IMR-90 (cell line): ENCODE data around the gene KCNQ1. TPM values are rescaled to one million over a fixed set of nuclear protein-coding genes. Genes with fewer than 3 reads are reported as not detected.

Experiments
- ATAC-seq: fragments of 200-7000 bp; cut with Tn5 transposase; 2 replicates; pipeline ENCODE4 v1.9.1; 2020; ENCODE audit warnings: low read depth, mild to moderate bottlenecking, moderate library complexity
- BruUV-seq: library from RNA; stranded (reverse); fragments of 400-500 nt; replicated peaks from 2 replicates; lab custom pipeline; 2021; lab: Mats Ljungman, UMichigan
- CTCF ChIA-PET: fragments of 300-600 bp; formaldehyde crosslinking; extraction: SDS; loops from one replicate; lab custom pipeline; 2021; ENCODE audit warnings: antibody characterized with exemption; lab: Yijun Ruan, JAX
- POLR2A ChIA-PET: fragments of 300-600 bp; sonication (Branson Sonifier 250); formaldehyde crosslinking; loops from one replicate; lab custom pipeline; 2022; ENCODE audit warnings: antibody characterized with exemption; ENCODE audit not compliant: unreplicated experiment; lab: Charles Lee
- DNase-seq: peaks from one replicate; pipeline ENCODE4 v3.0.0; 2013
- H2AFZ ChIP-seq: replicated peaks from 2 replicates; pipeline ENCODE3; 2013; ENCODE audit warnings: low read length, mild to moderate bottlenecking; ENCODE audit not compliant: poor library complexity
- H2AK5ac ChIP-seq: 2 replicates; pipeline ENCODE4 v1.6.1; 2013; ENCODE audit warnings: low read depth, low read length, inconsistent platforms
- H2AK9ac ChIP-seq: replicated peaks from 2 replicates; pipeline ENCODE3; 2013; ENCODE audit warnings: mild to moderate bottlenecking, low read depth, low read length, moderate library complexity; ENCODE audit not compliant: poor library complexity
- H2BK120ac ChIP-seq: 2 replicates; pipeline ENCODE4 v1.6.1; 2013; ENCODE audit warnings: low read depth, low read length, inconsistent platforms
- H2BK15ac ChIP-seq: 3 replicates; pipeline ENCODE4 v1.6.1; 2013; ENCODE audit warnings: low read depth, low read length, inconsistent platforms
- H2BK20ac ChIP-seq: 2 replicates; pipeline ENCODE4 v1.6.1; 2013; ENCODE audit warnings: low read depth, mild to moderate bottlenecking, inconsistent platforms, low read length, moderate library complexity
- H2BK5ac ChIP-seq: 2 replicates; pipeline ENCODE4 v1.6.1; 2013; ENCODE audit warnings: mild to moderate bottlenecking, low read depth, low read length, inconsistent platforms; ENCODE audit not compliant: poor library complexity, severe bottlenecking
- H3K14ac ChIP-seq: replicated peaks from 2 replicates; pipeline ENCODE4 v1.6.1; 2013; ENCODE audit warnings: low read depth, low read length, inconsistent platforms
- H3K18ac ChIP-seq: 2 replicates; pipeline ENCODE4 v1.6.1; 2013; ENCODE audit warnings: low read depth, low read length, control low read depth
- H3K23ac ChIP-seq: 2 replicates; pipeline ENCODE4 v1.6.1; 2013; ENCODE audit warnings: low read depth, low read length, inconsistent platforms
- H3K27ac ChIP-seq: 2 replicates; pipeline ENCODE4 v1.5.1; 2013; ENCODE audit warnings: mild to moderate bottlenecking, control low read depth, low read length; ENCODE audit not compliant: insufficient read depth
- H3K27me3 ChIP-seq: 2 replicates; pipeline ENCODE4 v1.6.1; 2013; ENCODE audit warnings: low read length; ENCODE audit not compliant: control insufficient read depth, insufficient read depth
- H3K36me3 ChIP-seq: 2 replicates; pipeline ENCODE4 v1.6.1; 2013; ENCODE audit warnings: low read length, mixed read lengths; ENCODE audit not compliant: control insufficient read depth, insufficient read depth
- H3K4ac ChIP-seq: 2 replicates; pipeline ENCODE4 v1.6.1; 2013; ENCODE audit warnings: low read depth, low read length, inconsistent platforms
- H3K4me1 ChIP-seq: 2 replicates; pipeline ENCODE4 v1.6.1; 2013; ENCODE audit warnings: low read length, mixed read lengths; ENCODE audit not compliant: control insufficient read depth, insufficient read depth
- H3K4me2 ChIP-seq: 2 replicates; pipeline ENCODE4 v1.6.1; 2013; ENCODE audit warnings: low read depth, mild to moderate bottlenecking, control low read depth, low read length, moderate library complexity
- H3K4me3 ChIP-seq: 2 replicates; pipeline ENCODE4 v1.5.1; 2013; ENCODE audit warnings: low read depth, mild to moderate bottlenecking, control low read depth, low read length, moderate library complexity; ENCODE audit not compliant: insufficient read depth
- H3K56ac ChIP-seq: 2 replicates; pipeline ENCODE4 v1.6.1; 2013; ENCODE audit warnings: low read length, inconsistent platforms; ENCODE audit not compliant: insufficient read depth; ENCODE audit errors: extremely low read depth
- H3K79me1 ChIP-seq, 2 experiments: 2 replicates each; pipeline ENCODE4 v1.6.1; 2013; ENCODE audit warnings: low read length in 2 of 2, inconsistent platforms in 1 of 2, low read depth in 1 of 2
- H3K9ac ChIP-seq: 2 replicates; pipeline ENCODE4 v1.6.1; 2013; ENCODE audit warnings: low read depth, low read length, control low read depth
- H3K9me1 ChIP-seq: 2 replicates; pipeline ENCODE4 v1.6.1; 2013; ENCODE audit warnings: low read length, inconsistent platforms; ENCODE audit not compliant: insufficient read depth
- H3K9me3 ChIP-seq: 2 replicates; pipeline ENCODE4 v1.6.1; 2013; ENCODE audit warnings: low read length; ENCODE audit not compliant: control insufficient read depth, insufficient read depth
- H4K20me1 ChIP-seq: 2 replicates; pipeline ENCODE4 v1.6.1; 2013; ENCODE audit warnings: low read length, inconsistent platforms; ENCODE audit not compliant: insufficient read depth
- H4K5ac ChIP-seq: 2 replicates; pipeline ENCODE4 v1.6.1; 2013; ENCODE audit warnings: mild to moderate bottlenecking, low read depth, low read length, control low read depth
- H4K8ac ChIP-seq, 2 experiments: 2 replicates each; pipeline ENCODE4 v1.6.1; 2013; ENCODE audit warnings: low read depth in 2 of 2, low read length in 2 of 2, control low read depth in 1 of 2, inconsistent platforms in 1 of 2
- H4K91ac ChIP-seq: 2 replicates; pipeline ENCODE4 v1.6.1; 2013; ENCODE audit warnings: low read depth, low read length, inconsistent platforms; ENCODE audit not compliant: insufficient read depth
- FOS ChIP-seq: fragments of 150-350 bp; IDR thresholded peaks from 2 replicates; pipeline ENCODE4 v1.6.1; 2016; ENCODE audit warnings: low read depth, low read length
- NFE2L2 ChIP-seq: fragments of 150-350 bp; IDR thresholded peaks from 2 replicates; pipeline ENCODE4 v1.6.1; 2016; ENCODE audit warnings: low read depth, mild to moderate bottlenecking, low read length
- RCOR1 ChIP-seq: IDR thresholded peaks from 2 replicates; pipeline ENCODE4 v1.6.1; 2012; ENCODE audit warnings: mild to moderate bottlenecking, low read length, improper control_type of control experiment; ENCODE audit not compliant: insufficient replicate concordance
- WGBS, 2 experiments: methylation state at CpG; one replicate each; pipeline versions ENCODE4 v1.1.5 to v1.1.7; 2013; ENCODE audit warnings: missing lambda C conversion rate in 2 of 2; ENCODE audit not compliant: insufficient read length in 1 of 2; ENCODE audit errors: extremely low coverage in 2 of 2; 5-methylcytosine and 5-hydroxymethylcytosine counted together
- dilution Hi-C: fragments of 300-500 bp; cut with HindIII; formaldehyde crosslinking; loops from one replicate; pipeline ENCODE4 v1.14.3; 2018; ENCODE audit warnings: low sequenced_read_pairs; ENCODE audit not compliant: unreplicated experiment
- in situ Hi-C: fragments of 300-500 bp; cut with MboI; formaldehyde crosslinking; loops from 3 replicates; pipeline ENCODE4 v1.14.3; 2019; ENCODE audit warnings: low sequenced_read_pairs, inconsistent platforms, mixed read lengths
- intact Hi-C: fragments of 100-400 bp; cut with micrococcal nuclease; formaldehyde crosslinking; loops from 2 replicates; pipeline ENCODE4 v1.10.0; 2022
- polyA plus RNA-seq, 3 experiments: library from polyadenylated mRNA; depleted of rRNA; stranded (reverse); fragments of >200 nt; gene quantifications; 2 replicates each; pipeline ENCODE4 v1.2.3, GENCODE V29; 2012; ENCODE audit warnings: low replicate concordance in 1 of 3
- total RNA-seq: library from RNA; depleted of rRNA; stranded (reverse); fragments of >200 nt; gene quantifications from 2 replicates; pipeline ENCODE4 v1.2.3, GENCODE V29; 2012

Gene KCNQ1
- total and polyA plus RNA-seq, 2 of the 4 experiments (the other 2 are of a cell fraction): 0.07 TPM; not detected in 1

- ATAC-seq (no peak; the same call in 1 of the 2 replicates), DNase-seq (no peak)
- POLR2A ChIA-PET: no interaction called here
- Histone ChIP-seq H3K23ac (no peak overlapping the region), H2BK15ac (no peak overlapping the region), H2AK5ac (no peak overlapping the region), H3K4ac (no peak overlapping the region), H3K9me1 (no peaks in the 10 kb centered on the region), H3K4me2 (no peak overlapping the region), H2BK120ac (no peak overlapping the region), H2BK20ac (no peak overlapping the region), H3K79me1 (no peaks in the 10 kb centered on the region), H3K27ac (no peak overlapping the region), H2AK9ac (no peak overlapping the region), H3K14ac (no peak overlapping the region), H3K4me3 (no peak overlapping the region), H3K56ac (no peak overlapping the region), H3K36me3 (no peaks in the 10 kb centered on the region), H2BK5ac (no peak overlapping the region), H3K9ac (no peak overlapping the region), H3K4me1 (peaks cover 3% of the 10 kb centered on the region; the same call in 1 of the 2 replicates), H2AFZ (peak overlapping the region; percentile 43), H4K20me1 (no peaks in the 10 kb centered on the region; the same call in 1 of the 2 replicates), H3K9me3 (peaks cover 9% of the 10 kb centered on the region), H3K18ac (no peak overlapping the region), H4K91ac (no peak overlapping the region), H3K27me3 (peaks cover 23% of the 10 kb centered on the region; the same call in 1 of the 2 replicates), H4K8ac (no peak overlapping the region), H4K5ac (no peak overlapping the region)
- in situ Hi-C loops: no loop called here
- dilution Hi-C loops: no loop called here
- intact Hi-C loops: no loop called here
- WGBS, 2 experiments: 47% methylated on average over 3 of the region's 16 CpGs; no CpG with 5 or more reads in 1 of the 2 experiments
- no TSS peak for BruUV-seq
- TF ChIP-seq RCOR1: no peak
- TF ChIP-seq NFE2L2: no peak
- TF ChIP-seq FOS: no peak
- CTCF ChIA-PET: no interaction called here
Observed at GRCh38 chr11:2730272-2731129, 285.7 kb downstream of the KCNQ1 start.
